Nephron progenitor cell (in vitro differentiated cells): Measurements from ENCODE around the gene ALKBH7.
"Not testable (repeated sequence)": the region's sequence is repeated elsewhere in the genome, so short reads cannot be mapped to it uniquely, and the experiment has no call there.

Experiments used
- DNase-seq: peaks from one replicate; pipeline ENCODE4 v3.0.0; 2021
- H3K27ac Mint-ChIP-seq: 2 replicates; pipeline ENCODE4 v1.8.0; 2021; ENCODE audit warnings: mild to moderate bottlenecking, moderate library complexity, mixed read lengths
- H3K27me3 Mint-ChIP-seq: 2 replicates; pipeline ENCODE4 v1.8.0; 2021; ENCODE audit warnings: mild to moderate bottlenecking, low read depth, mixed read lengths; ENCODE audit not compliant: poor library complexity
- H3K36me3 Mint-ChIP-seq: 2 replicates; pipeline ENCODE4 v1.8.0; 2021; ENCODE audit warnings: low read depth, mixed read lengths
- H3K4me1 Mint-ChIP-seq: 2 replicates; pipeline ENCODE4 v1.8.0; 2021; ENCODE audit warnings: mixed read lengths
- H3K4me3 Mint-ChIP-seq: 2 replicates; pipeline ENCODE4 v1.8.0; 2021; ENCODE audit warnings: mild to moderate bottlenecking, moderate library complexity, mixed read lengths
- H3K9me3 Mint-ChIP-seq: 2 replicates; pipeline ENCODE4 v1.8.0; 2021; ENCODE audit warnings: mild to moderate bottlenecking, moderate library complexity, mixed read lengths
- TF ChIP-seq, protein P1 (sequence below): fragments of 200-600 bp; sonication (generic); IDR thresholded peaks from 2 replicates; pipeline ENCODE4 v1.5.0; 2021; ENCODE audit warnings: antibody characterized with exemption

Gene ALKBH7

GRCh38 chr19:6340493-6341201, 31.9 kb upstream of the ALKBH7 start:
- Mint-ChIP-seq H3K27me3 (peaks cover 7% of the 10 kb centered on the region), H3K4me3 (no peak overlapping the region)
- DNase-seq = no peak

DNA sequence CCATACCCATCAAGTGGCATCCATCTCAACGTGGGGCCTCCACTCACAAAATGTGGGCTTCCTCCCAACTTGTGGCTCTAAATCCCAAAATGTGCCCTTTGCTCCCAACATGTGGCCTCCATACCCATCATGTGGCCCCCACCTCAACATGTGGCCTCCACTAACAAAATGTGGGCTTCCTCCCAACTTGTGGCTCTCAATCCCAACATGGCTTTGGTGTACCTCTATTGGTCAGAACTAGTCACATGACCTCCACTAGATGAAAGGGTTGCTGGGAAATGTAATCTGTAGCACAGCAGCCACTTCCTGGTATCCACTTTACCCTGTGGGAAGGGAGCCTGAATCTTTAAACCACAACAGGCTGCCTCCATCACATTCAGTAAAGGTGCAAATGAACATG, 29.1 kb upstream of the ALKBH7 start:
- Mint-ChIP-seq H3K4me1 (peaks cover 4% of the 10 kb centered on the region), H3K36me3 (no peaks in the 10 kb centered on the region), H3K27me3 (peaks cover 16% of the 10 kb centered on the region), H3K4me3 (no peak overlapping the region), H3K27ac (no peak overlapping the region), H3K9me3 (peaks cover 15% of the 10 kb centered on the region)
- TF ChIP-seq, protein P1, sequence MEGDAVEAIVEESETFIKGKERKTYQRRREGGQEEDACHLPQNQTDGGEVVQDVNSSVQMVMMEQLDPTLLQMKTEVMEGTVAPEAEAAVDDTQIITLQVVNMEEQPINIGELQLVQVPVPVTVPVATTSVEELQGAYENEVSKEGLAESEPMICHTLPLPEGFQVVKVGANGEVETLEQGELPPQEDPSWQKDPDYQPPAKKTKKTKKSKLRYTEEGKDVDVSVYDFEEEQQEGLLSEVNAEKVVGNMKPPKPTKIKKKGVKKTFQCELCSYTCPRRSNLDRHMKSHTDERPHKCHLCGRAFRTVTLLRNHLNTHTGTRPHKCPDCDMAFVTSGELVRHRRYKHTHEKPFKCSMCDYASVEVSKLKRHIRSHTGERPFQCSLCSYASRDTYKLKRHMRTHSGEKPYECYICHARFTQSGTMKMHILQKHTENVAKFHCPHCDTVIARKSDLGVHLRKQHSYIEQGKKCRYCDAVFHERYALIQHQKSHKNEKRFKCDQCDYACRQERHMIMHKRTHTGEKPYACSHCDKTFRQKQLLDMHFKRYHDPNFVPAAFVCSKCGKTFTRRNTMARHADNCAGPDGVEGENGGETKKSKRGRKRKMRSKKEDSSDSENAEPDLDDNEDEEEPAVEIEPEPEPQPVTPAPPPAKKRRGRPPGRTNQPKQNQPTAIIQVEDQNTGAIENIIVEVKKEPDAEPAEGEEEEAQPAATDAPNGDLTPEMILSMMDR = no peak
- DNase-seq = no peak

More at GRCh38 chr19:6340493-6341201, 31.9 kb upstream of the ALKBH7 start:
- Mint-ChIP-seq H3K9me3 (peaks cover 15% of the 10 kb centered on the region), H3K4me1 (peaks cover 4% of the 10 kb centered on the region), H3K27ac (peak overlapping the region; percentile 49), H3K36me3 (no peaks in the 10 kb centered on the region)
- TF ChIP-seq, protein P1 = peak; percentile 12

DNA sequence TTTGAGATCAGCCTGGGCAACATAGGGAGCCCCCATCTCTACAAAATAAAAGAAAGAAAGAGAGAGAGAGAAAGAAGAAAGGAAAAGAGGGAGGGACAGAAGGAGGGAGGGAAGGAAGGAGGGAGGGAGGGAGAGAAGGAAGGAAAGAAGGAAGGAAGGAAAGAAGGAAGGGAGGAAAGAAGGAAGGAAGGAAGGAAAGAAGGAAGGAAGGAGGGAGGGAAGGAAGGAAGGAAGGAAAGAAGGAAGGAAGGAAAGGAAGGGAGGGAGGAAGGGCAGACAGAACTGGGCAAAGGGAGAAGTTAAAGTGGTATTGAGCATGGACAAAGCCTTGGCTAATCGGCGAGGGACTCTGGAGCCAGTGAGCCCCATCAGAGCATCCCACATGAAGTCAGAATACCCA, 23.3 kb upstream of the ALKBH7 start:
- not testable (repeated sequence) for H3K36me3 Mint-ChIP-seq, DNase-seq, H3K4me1 Mint-ChIP-seq, H3K27ac Mint-ChIP-seq, H3K4me3 Mint-ChIP-seq
- H3K27me3 Mint-ChIP-seq = peaks cover 44% of the 10 kb centered on the region
- peaks cover 16% of the 10 kb centered on the region for H3K9me3 Mint-ChIP-seq

DNA sequence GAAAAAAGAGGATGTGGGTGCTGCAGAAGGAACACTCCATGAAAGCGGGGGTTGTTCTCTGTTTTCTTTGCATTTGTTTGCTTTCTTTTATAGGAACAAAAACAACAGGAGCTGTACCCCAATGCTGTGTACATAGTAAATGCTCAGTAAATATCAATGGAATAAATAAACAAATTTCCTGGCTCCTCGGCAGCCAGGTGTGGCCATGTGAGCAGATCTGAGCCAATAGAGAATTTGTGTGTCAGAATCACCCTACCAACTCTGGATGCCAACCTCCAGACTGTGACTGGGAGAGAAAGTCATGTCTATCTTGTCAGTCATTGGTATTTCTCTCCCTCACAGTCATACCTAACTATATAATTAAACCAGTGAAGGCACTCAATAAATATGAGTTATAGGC, 21.9 kb upstream of the ALKBH7 start:
- no peaks in the 10 kb centered on the region for H3K4me1 Mint-ChIP-seq
- H3K9me3 Mint-ChIP-seq = peaks cover 20% of the 10 kb centered on the region
- H3K4me3 Mint-ChIP-seq = no peak overlapping the region
- H3K27me3 Mint-ChIP-seq = peaks cover 44% of the 10 kb centered on the region
- DNase-seq = no peak
- H3K36me3 Mint-ChIP-seq = no peaks in the 10 kb centered on the region
- TF ChIP-seq, protein P1 = no peak
- no peak overlapping the region for H3K27ac Mint-ChIP-seq

- Mint-ChIP-seq H3K27ac (no peak overlapping the region), H3K4me3 (no peak overlapping the region), H3K27me3 (peaks cover 37% of the 10 kb centered on the region), H3K4me1 (peaks cover 4% of the 10 kb centered on the region), H3K9me3 (peaks cover 20% of the 10 kb centered on the region), H3K36me3 (no peaks in the 10 kb centered on the region)
- TF ChIP-seq, protein P1 = no peak
- DNase-seq = no peak
Observed at GRCh38 chr19:6352381-6353165, 20.0 kb upstream of the ALKBH7 start.

GRCh38 chr19:6354098-6354674, 18.4 kb upstream of the ALKBH7 start:
- H3K36me3 Mint-ChIP-seq = no peaks in the 10 kb centered on the region
- H3K4me1 Mint-ChIP-seq = peaks cover 12% of the 10 kb centered on the region
- TF ChIP-seq, protein P1 = no peak
- H3K4me3 Mint-ChIP-seq = no peak overlapping the region
- no peak overlapping the region for H3K27ac Mint-ChIP-seq
- H3K9me3 Mint-ChIP-seq = peaks cover 20% of the 10 kb centered on the region
- DNase-seq = no peak
- peaks cover 24% of the 10 kb centered on the region for H3K27me3 Mint-ChIP-seq

DNA sequence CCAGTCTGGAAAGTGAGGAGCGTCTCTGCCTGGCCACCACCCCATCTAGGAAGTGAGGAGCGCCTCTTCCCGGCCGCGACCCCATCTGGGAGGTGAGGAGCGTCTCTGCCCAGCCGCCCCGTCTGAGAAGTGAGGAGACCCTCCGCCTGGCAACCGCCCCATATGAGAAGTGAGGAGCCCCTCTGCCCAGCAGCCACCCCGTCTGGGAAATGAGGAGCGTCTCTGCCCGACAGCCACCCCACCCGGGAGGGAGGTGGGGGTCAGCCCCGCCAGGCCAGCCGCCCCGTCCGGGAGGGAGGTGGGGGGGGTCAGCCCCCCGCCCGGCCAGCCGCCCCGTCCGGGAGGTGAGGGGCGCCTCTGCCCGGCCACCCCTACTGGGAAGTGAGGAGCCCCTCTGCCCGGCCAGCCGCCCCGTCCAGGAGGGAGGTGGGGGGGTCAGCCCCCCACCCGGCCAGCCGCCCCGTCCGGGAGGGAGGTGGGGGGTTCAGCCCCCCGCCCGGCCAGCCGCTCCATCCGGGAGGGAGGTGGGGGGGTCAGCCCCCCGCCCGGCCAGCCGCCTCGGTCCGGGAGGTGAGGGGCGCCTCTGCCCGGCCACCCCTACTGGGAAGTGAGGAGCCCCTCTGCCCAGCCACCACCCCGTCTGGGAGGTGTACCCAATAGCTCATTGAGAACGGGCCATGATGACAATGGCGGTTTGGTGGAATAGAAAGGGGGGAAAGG, 17.1 kb upstream of the ALKBH7 start:
- Mint-ChIP-seq H3K27me3 (peaks cover 15% of the 10 kb centered on the region), H3K9me3 (peaks cover 20% of the 10 kb centered on the region), H3K4me1 (peaks cover 20% of the 10 kb centered on the region)
- H3K27ac Mint-ChIP-seq, H3K36me3 Mint-ChIP-seq, DNase-seq, H3K4me3 Mint-ChIP-seq: not testable (repeated sequence)
